AG08395 (cell line): ENCODE measurements around the gene ECE1.

ENCODE experiments used
- DNase-seq: peaks from one replicate; pipeline ENCODE4 v3.0.0; 2012; ENCODE audit warnings: mixed read lengths, low spot score

Gene ECE1

DNA sequence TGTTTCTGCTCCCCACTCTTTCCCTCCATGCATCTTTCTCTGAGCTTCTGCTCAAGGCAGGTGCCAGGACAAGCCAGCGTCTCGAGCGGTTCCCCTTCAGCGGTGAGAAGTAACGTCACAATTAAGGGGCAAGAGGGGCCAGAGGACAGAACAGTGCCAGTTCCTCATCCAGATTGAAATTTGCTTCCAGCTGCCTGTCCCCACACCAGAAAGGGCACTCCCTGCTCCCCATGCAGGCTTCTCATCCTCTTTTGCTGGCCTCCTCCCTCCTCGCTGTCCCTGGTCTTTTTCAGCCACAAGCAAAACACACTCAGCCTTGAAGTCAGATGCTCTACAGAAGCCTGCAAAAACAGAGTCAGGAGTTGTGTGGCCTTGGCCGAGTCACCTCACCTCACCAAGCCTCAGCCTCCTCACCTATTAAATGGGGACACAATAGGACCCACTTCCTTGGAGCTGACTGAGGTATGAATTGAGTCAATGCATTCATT is 35.0 kb upstream of the ECE1 start:
- DNase-seq: no peak

DNA sequence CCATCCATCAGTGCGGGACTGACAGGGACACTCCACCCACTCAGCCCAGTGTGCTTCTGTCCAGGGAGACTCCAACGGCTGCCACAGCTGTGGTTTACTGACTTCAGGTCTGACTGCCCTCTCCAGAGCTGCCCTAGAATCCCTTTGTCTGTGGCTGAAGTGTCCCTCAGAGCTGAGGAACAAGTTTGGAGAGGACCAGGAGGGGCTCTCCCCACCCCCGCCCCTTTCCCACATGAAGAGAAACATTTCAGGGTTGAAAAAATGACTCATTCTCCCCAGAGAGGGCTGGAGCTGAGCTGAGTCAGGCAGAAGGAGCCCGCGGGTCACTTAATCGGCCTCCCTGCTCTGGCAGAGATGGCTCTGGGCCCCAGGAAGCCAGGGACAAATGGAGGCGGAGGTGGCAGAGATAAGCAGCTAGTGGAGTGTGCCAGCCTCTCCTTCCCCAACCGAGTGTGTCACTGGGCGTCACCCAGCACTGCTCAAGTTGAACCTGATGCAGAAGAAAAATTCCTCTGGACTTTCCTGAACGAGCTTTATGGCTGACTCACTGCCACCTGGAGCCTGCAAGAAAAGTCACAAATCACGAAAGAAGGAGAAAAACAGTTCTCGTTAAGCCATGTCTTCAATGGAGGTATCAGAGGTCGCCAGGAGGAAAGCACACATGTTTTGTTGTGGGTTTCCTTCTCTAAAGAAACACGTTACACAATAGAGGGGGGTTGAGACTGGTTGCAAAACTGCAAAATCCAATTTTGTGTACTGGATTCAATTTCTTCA is 34.3 kb upstream of the ECE1 start:
- peak; percentile 90 for DNase-seq

- DNase-seq: no peak
Observed at GRCh38 chr1:21323091-21323490, 32.8 kb upstream of the ECE1 start.

DNA sequence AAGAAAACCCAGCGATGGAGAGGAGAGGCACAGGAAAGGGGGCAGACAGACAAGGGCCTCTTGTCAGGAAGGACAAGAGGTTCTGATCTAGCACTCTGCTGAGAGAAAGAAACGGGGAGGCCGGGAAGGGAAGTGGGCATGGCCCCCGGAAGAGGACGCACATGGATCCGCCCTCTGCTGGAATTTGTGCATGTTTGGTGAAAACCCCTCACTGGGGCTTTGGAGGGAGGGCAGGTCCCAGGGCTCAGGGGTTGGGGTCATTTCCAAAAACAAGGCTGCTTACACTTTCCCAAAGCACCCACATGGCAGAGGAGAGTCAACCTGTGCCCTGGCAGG is 32.4 kb upstream of the ECE1 start:
- no peak for DNase-seq

DNA sequence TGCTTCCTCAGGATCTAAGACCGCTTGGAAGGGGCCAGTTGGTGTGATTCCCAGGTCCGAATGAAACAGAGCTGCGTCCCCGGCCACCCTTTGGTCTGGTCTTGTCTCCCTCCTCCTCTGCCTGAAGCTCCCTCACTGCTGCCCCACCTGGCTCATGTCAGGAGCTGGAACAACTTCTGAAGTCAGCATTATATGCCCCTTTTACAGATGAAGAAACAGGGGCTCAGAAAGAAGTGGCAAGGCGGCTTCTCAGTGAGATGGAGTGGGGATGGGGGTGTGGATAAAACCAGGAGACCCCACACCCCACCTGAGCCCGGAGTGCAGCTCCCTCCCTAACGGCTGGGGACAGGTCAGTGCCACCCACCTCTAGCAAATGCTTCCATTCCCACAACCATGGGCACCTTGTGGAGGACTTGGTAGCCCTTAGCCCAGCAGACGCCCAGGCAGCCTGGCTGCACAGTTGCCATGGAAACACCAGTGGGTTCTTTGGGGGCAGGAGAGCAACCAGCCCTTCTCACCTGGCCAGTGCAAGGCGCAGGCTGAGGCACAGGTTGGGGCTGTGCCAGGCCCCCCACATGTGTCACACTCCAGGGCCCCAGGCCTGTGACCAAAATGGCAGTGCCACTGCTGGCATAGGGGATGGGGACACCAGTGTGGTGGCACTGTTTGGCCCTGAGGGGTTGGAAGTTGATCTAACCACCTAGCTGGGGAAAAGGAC is 31.9 kb upstream of the ECE1 start:
- DNase-seq: no peak

GRCh38 chr1:21320410-21321108 is 30.3 kb upstream of the ECE1 start:
- DNase-seq: no peak

DNA sequence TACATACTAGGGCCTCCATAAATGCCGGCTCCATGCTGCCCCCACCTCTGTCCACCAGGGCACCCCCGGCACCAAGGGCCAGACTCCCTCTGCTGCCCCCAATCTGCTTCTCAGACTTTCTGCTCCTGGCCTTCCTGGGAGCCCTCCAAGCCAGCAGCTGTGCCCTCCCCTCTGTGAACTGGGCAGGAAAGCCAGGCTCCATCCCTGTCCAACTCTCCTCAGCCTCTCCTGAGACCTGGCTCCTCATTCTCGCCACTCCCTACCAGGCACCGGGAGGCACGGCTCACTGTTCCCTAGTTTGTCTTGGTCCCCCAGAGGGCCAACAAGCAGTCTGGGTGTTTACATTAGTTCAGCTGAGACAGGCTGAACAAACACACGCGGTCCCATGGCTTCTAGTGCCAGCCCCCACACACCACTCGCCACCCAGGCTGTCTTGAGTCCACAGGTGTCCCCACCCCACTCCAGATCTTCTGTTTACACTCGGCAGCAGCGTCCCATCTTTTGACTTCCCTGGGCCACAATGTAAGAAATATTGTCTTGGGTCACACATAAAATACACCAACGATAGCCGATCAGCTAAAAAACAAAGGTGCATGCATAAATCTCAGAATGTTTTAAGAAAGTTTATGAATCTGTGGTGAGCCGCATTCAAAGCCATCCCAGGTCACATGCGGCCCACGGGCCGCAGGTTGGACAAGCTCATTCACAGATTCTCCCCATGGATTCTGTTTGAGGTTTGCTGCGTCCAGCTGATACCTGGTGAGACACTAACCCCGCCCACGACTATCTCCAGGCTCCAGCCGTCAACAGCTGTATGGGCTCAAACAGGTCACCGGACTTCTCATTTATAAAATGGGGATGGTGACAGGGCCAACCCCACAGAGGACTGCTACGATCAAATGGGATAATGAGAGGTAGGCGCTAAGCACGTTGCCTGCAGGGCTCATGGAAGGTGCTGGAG is 29.5 kb upstream of the ECE1 start:
- no peak for DNase-seq

DNA sequence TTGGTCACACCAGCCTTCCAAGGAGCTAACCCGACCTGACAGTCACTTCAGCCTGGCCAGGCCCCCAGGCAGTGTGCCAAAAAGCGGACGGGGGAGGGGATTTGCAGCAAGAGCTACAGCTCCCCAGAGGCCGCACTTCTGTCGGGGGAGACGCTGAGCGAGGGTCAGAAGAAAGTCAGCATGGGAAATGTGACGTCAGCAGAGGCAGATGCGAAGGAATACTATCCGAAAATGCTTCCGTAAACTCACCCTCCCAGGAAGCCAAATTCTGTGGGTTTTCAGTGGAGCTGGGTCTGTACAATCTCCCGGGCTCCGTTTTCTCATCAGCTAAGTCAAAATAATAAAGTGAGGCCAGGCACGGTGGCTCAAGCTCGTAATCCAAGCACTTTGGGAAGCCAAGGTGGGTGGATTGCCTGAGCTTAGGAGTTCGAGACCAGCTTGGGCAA is 28.5 kb upstream of the ECE1 start:
- DNase-seq: peak; percentile 72

GRCh38 chr1:21318057-21318713 is 27.9 kb upstream of the ECE1 start:
- DNase-seq: no peak

GRCh38 chr1:21317690-21318043 is 27.4 kb upstream of the ECE1 start:
- no peak for DNase-seq

DNA sequence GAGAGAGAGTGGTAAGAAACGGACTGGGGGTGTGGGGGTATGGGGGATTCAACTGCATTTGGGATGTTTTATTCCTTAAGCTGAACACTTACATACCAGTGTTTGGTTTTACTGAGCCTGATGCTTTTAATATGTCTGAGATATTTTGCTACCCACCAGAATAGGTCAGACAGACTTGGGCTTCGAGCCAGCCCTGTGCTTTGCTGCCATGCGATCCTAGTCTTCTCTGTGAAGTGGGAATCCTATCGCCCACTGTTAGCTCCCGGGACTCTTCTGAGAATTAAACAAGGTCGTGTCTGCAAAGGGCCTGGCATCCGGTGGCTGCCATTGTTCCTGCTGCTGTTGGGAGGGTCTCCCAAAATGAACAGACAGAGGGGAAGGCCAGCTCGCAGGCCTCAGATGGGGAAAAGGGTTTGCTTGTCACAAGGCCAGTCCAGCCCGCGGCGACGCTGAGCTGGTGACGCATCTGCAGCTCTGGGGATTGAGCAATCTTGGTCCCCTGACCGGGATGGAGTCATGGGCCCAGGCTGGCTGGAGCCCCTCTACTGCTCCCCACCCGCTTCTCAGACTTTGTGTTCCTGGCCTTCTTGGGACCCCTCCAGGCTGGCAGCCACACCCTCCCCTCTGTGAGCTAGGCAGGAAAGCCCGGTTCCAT is 26.9 kb upstream of the ECE1 start:
- DNase-seq: peak; percentile 89

DNA sequence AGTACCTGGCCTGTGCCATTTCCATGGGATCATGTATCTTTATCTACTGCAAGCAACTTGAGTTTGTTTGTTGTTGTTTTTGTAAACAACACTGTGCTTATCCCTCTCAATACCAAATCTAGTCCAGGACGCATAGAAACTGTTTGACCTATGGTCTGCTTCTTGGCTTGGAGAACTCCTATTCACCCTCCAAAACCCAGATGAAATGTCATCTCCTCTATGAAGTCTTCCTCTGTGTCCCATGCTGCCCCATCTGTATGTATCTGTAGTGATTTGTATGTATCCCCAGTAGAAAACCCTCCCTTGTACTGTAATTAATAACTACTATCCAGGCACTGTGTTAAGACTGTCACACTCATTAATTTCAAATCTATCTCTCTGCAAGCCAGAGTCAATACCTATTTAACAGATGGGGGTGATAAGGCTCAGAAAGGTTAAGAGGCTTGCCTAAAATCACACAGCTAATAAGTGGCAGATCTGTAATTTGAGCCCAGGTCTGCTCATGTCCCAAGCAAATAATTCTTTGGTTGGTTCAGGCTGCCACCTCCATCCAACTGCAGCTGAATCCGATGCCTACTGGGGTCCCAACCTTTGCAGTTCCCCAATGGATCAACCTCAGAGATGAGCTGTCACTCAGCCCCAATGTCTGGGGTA is 24.6 kb upstream of the ECE1 start:
- DNase-seq: no peak

DNA sequence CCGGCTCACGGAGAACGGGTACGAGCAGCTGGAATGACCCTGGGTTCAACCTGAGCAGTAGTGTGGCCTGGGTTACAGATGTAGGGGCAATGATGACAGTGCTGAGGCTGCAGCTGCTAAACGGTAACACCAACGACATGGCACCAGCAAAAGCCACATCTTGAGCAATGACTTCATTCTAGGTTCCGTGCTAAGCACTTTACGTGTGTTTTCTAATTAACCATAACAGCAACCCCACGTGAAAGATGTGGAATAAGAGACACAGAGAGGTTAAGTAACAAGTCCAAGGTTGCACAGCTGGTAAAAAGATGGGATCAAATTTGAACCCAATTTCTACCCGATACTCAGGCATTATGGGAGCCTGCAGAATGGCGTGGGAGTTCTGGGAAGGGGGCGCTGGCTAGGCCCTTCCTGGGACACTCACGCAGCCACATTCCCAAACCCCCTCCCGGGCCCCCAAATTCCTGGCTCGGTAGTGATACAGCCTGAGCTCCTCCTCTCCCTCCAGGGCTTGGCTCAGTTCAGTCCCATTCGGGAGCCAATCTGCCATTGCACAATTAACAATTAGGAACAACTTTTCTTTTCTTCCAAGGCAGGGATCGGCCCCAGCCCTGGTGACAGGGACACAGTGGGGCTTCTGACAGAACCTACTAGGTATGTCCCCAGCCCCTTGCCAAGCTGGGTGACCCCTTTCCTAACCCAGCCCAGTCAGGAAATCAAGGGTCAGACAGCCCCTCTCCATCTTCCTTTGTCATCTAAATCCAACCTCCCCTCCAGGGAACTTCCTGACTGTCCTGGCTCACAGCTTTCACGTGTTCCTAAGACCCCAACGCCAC is 23.8 kb upstream of the ECE1 start:
- no peak for DNase-seq

- peak; percentile 82 for DNase-seq
Observed at GRCh38 chr1:21313203-21313885, 23.1 kb upstream of the ECE1 start.

GRCh38 chr1:21312407-21312992 is 22.2 kb upstream of the ECE1 start:
- DNase-seq: no peak

DNA sequence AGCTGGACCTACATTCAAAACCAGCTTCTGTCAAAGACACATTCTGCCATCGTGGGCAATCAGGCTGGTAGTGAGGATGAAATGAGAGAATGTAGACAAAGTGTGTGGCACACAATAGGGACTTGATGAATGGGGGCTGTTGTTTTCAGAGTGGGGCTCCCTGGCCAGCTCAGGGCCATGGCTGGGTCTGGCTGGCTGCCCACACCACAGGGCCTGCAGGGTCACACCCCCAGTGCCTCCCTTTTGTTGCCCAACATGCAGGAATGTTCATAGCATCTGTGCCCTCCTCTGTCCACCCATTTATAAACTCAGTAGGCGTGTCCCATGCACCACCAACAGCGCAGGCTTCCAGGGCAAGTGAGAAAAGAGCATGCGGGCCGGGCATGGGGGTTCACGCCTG is 20.8 kb upstream of the ECE1 start:
- DNase-seq: no peak

- peak; percentile 42 for DNase-seq
Observed at GRCh38 chr1:21308847-21309652, 18.8 kb upstream of the ECE1 start.
